ENCODE data around the gene ZSCAN10. TPM values are rescaled to one million over a fixed set of nuclear protein-coding genes. Genes with fewer than 3 reads are reported as not detected.

Gene ZSCAN10
- polyA plus RNA-seq, 1 donor from 2014 or later: 0.10 TPM

DNA sequence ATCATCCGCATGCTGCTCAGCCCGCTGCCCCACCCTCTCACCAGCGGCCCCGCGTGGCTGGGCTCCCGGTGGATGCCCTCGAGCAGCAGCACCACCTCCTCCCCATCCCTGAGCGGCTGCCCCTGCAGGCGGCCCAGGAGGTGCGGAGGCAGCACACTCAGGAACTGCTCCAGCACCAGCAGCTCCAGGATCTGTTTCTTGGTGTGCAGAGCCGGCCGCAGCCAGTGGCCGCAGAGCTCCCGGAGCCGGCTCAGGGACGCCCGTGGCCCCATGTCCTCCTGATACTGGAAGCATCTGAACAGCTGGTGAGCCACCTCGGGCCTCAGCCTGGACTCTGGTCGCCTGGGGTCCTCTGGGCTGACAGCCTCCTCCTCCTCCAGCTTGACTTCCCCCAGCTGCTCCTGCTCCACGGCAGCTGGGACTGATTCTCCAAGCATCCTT, 6.6 kb downstream of the ZSCAN10 start:
- TF ChIP-seq TAF1 (IDR thresholded peaks at IDR 0.05; ENCODE audit: low read depth): no peak
- no peak for TF ChIP-seq SMC3 (conservative IDR thresholded peaks at IDR 0.05; ENCODE audit: poor library complexity)
- no peak for TF ChIP-seq MXI1 (conservative IDR thresholded peaks at IDR 0.05; ENCODE audit: poor library complexity, severe bottlenecking)
- no peak for TF ChIP-seq EP300 (conservative IDR thresholded peaks at IDR 0.05; ENCODE audit: poor library complexity, severe bottlenecking)
- TF ChIP-seq EZH2 (IDR thresholded peaks at IDR 0.05; ENCODE audit: borderline replicate concordance, insufficient read depth, low read length, poor library complexity, severe bottlenecking): no peak
- TF ChIP-seq, protein P1, sequence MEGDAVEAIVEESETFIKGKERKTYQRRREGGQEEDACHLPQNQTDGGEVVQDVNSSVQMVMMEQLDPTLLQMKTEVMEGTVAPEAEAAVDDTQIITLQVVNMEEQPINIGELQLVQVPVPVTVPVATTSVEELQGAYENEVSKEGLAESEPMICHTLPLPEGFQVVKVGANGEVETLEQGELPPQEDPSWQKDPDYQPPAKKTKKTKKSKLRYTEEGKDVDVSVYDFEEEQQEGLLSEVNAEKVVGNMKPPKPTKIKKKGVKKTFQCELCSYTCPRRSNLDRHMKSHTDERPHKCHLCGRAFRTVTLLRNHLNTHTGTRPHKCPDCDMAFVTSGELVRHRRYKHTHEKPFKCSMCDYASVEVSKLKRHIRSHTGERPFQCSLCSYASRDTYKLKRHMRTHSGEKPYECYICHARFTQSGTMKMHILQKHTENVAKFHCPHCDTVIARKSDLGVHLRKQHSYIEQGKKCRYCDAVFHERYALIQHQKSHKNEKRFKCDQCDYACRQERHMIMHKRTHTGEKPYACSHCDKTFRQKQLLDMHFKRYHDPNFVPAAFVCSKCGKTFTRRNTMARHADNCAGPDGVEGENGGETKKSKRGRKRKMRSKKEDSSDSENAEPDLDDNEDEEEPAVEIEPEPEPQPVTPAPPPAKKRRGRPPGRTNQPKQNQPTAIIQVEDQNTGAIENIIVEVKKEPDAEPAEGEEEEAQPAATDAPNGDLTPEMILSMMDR (IDR thresholded peaks at IDR 0.05; ENCODE audit: poor library complexity, severe bottlenecking): no peak
- TF ChIP-seq, protein P2, sequence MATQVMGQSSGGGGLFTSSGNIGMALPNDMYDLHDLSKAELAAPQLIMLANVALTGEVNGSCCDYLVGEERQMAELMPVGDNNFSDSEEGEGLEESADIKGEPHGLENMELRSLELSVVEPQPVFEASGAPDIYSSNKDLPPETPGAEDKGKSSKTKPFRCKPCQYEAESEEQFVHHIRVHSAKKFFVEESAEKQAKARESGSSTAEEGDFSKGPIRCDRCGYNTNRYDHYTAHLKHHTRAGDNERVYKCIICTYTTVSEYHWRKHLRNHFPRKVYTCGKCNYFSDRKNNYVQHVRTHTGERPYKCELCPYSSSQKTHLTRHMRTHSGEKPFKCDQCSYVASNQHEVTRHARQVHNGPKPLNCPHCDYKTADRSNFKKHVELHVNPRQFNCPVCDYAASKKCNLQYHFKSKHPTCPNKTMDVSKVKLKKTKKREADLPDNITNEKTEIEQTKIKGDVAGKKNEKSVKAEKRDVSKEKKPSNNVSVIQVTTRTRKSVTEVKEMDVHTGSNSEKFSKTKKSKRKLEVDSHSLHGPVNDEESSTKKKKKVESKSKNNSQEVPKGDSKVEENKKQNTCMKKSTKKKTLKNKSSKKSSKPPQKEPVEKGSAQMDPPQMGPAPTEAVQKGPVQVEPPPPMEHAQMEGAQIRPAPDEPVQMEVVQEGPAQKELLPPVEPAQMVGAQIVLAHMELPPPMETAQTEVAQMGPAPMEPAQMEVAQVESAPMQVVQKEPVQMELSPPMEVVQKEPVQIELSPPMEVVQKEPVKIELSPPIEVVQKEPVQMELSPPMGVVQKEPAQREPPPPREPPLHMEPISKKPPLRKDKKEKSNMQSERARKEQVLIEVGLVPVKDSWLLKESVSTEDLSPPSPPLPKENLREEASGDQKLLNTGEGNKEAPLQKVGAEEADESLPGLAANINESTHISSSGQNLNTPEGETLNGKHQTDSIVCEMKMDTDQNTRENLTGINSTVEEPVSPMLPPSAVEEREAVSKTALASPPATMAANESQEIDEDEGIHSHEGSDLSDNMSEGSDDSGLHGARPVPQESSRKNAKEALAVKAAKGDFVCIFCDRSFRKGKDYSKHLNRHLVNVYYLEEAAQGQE (IDR thresholded peaks at IDR 0.05; ENCODE audit: borderline replicate concordance): no peak
- no peak for TF ChIP-seq RAD21 (conservative IDR thresholded peaks at IDR 0.05)
- no peak for TF ChIP-seq POLR2AphosphoS5 (IDR thresholded peaks at IDR 0.05)
- Histone ChIP-seq H3F3A (ENCODE audit: insufficient read depth, low read length, poor library complexity, severe bottlenecking) (no peaks in the 10 kb centered on the region), H3K9me3 (ENCODE audit: low read length) (no peaks in the 10 kb centered on the region), H3K79me2 (replicated peaks; ENCODE audit: insufficient read depth, low read length) (no peaks in the 10 kb centered on the region), H3K9me2 (ENCODE audit: insufficient read depth, low read length) (no peaks in the 10 kb centered on the region), H2AFZ (ENCODE audit: low read depth, low read length) (no peak overlapping the region), H3K27me3 (ENCODE audit: insufficient read depth, low read depth, low read length) (peaks cover 5% of the 10 kb centered on the region), H4K20me1 (ENCODE audit: insufficient read depth) (no peaks in the 10 kb centered on the region), H3K9ac (ENCODE audit: low read length) (no peak overlapping the region), H3K36me3 (ENCODE audit: insufficient read depth, low read length) (no peaks in the 10 kb centered on the region), H3K4me2 (ENCODE audit: low read length) (no peak overlapping the region), H3K4me3 (ENCODE audit: low read length) (no peak overlapping the region), H3K27ac (ENCODE audit: low read length) (no peak overlapping the region)

DNA sequence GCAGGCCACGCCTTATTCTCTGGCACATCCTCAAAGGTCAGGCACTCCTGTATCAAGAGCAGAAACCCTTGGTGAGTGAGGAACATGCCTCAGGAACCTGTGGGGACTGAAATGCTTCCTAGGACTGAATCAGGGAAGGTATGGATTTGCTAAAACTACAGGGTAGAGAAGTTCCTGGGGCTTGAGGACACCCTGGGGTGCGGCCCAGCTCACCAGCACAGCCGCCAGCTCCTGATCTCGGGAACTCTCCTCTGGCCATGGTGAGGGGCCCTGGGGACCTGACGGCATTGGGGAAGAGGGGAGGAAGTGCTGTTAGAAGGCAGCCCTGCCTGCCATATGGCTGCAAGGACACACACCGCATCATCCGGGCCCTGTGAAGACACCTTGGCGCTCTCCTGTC, 7.5 kb downstream of the ZSCAN10 start:
- TF ChIP-seq EZH2 (IDR thresholded peaks at IDR 0.05; ENCODE audit: borderline replicate concordance, insufficient read depth, low read length, poor library complexity, severe bottlenecking) (no peak), POLR2AphosphoS5 (IDR thresholded peaks at IDR 0.05) (no peak), EP300 (conservative IDR thresholded peaks at IDR 0.05; ENCODE audit: poor library complexity, severe bottlenecking) (no peak), MXI1 (conservative IDR thresholded peaks at IDR 0.05; ENCODE audit: poor library complexity, severe bottlenecking) (no peak), RAD21 (conservative IDR thresholded peaks at IDR 0.05) (no peak)
- TF ChIP-seq, protein P1 (IDR thresholded peaks at IDR 0.05; ENCODE audit: poor library complexity, severe bottlenecking): no peak
- TF ChIP-seq, protein P2 (IDR thresholded peaks at IDR 0.05; ENCODE audit: borderline replicate concordance): no peak
- H3K9me3 ChIP-seq (ENCODE audit: low read length): no peaks in the 10 kb centered on the region
- no peaks in the 10 kb centered on the region for H4K20me1 ChIP-seq (ENCODE audit: insufficient read depth)
- H3F3A ChIP-seq (ENCODE audit: insufficient read depth, low read length, poor library complexity, severe bottlenecking): no peaks in the 10 kb centered on the region
- no peak overlapping the region for H2AFZ ChIP-seq (ENCODE audit: low read depth, low read length)
- H3K27ac ChIP-seq (ENCODE audit: low read length): no peak overlapping the region
- no peaks in the 10 kb centered on the region for H3K79me2 ChIP-seq (replicated peaks; ENCODE audit: insufficient read depth, low read length)
- no peak overlapping the region for H3K4me3 ChIP-seq (ENCODE audit: low read length)
- no peaks in the 10 kb centered on the region for H3K27me3 ChIP-seq (ENCODE audit: insufficient read depth, low read depth, low read length)
- H3K9me2 ChIP-seq (ENCODE audit: insufficient read depth, low read length): no peaks in the 10 kb centered on the region
- no peaks in the 10 kb centered on the region for H3K36me3 ChIP-seq (ENCODE audit: insufficient read depth, low read length)
- no peak overlapping the region for H3K4me2 ChIP-seq (ENCODE audit: low read length)
- no peak overlapping the region for H3K9ac ChIP-seq (ENCODE audit: low read length)

Measured in neural cell (in vitro differentiated cells).